Ishikawa (cell line): ENCODE data around the gene IDH3B.

Experiments used
- EGR1 ChIP-seq: IDR thresholded peaks from 2 replicates; pipeline ENCODE4 v1.6.1; 2012
- EP300 ChIP-seq: IDR thresholded peaks from 2 replicates; pipeline ENCODE4 v1.6.1; 2012; ENCODE audit warnings: borderline replicate concordance
- TEAD4 ChIP-seq: IDR thresholded peaks from 2 replicates; pipeline ENCODE4 v1.6.1; 2012
- YY1 ChIP-seq: IDR thresholded peaks from 2 replicates; pipeline ENCODE4 v1.6.1; 2012; ENCODE audit warnings: low read depth
- TF ChIP-seq, protein P1 (sequence below): IDR thresholded peaks from 2 replicates; pipeline ENCODE4 v1.6.1; 2012
- TF ChIP-seq, protein P2 (sequence below): IDR thresholded peaks from 2 replicates; pipeline ENCODE4 v1.6.1; 2012
- TF ChIP-seq, protein P3 (sequence below): IDR thresholded peaks from 2 replicates; pipeline ENCODE4 v1.6.1; 2012; ENCODE audit warnings: low read depth, mild to moderate bottlenecking

DNA sequence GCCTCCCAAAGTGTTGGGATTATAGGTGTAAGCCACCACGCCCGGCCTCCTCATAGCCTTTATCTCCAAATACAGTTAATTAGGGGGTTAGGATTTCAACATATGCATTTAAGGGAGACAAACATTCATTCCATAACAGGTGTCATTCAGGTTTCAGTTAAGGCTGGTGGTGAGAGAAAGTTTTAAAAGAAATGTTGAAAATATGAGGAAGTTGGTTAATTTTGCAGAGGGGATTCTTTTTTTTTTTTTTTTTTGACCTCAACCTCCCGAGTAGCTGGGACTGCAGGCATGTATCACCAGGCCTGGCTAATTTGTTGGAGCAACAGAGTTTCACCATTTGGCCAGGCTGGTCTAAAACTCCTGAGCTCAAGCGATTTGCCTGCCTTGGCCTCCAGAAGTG lies 16.0 kb upstream of the IDH3B start:
- TF ChIP-seq, protein P1, sequence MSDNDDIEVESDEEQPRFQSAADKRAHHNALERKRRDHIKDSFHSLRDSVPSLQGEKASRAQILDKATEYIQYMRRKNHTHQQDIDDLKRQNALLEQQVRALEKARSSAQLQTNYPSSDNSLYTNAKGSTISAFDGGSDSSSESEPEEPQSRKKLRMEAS: no peak
- TF ChIP-seq EP300 (no peak), YY1 (no peak), TEAD4 (no peak), EGR1 (no peak)
- TF ChIP-seq, protein P2, sequence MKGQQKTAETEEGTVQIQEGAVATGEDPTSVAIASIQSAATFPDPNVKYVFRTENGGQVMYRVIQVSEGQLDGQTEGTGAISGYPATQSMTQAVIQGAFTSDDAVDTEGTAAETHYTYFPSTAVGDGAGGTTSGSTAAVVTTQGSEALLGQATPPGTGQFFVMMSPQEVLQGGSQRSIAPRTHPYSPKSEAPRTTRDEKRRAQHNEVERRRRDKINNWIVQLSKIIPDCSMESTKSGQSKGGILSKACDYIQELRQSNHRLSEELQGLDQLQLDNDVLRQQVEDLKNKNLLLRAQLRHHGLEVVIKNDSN: no peak
- TF ChIP-seq, protein P3, sequence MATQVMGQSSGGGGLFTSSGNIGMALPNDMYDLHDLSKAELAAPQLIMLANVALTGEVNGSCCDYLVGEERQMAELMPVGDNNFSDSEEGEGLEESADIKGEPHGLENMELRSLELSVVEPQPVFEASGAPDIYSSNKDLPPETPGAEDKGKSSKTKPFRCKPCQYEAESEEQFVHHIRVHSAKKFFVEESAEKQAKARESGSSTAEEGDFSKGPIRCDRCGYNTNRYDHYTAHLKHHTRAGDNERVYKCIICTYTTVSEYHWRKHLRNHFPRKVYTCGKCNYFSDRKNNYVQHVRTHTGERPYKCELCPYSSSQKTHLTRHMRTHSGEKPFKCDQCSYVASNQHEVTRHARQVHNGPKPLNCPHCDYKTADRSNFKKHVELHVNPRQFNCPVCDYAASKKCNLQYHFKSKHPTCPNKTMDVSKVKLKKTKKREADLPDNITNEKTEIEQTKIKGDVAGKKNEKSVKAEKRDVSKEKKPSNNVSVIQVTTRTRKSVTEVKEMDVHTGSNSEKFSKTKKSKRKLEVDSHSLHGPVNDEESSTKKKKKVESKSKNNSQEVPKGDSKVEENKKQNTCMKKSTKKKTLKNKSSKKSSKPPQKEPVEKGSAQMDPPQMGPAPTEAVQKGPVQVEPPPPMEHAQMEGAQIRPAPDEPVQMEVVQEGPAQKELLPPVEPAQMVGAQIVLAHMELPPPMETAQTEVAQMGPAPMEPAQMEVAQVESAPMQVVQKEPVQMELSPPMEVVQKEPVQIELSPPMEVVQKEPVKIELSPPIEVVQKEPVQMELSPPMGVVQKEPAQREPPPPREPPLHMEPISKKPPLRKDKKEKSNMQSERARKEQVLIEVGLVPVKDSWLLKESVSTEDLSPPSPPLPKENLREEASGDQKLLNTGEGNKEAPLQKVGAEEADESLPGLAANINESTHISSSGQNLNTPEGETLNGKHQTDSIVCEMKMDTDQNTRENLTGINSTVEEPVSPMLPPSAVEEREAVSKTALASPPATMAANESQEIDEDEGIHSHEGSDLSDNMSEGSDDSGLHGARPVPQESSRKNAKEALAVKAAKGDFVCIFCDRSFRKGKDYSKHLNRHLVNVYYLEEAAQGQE: no peak
